Hematopoietic multipotent progenitor cell (in vitro differentiated cells): ENCODE results near the gene HPX. TPM values are rescaled to one million over a fixed set of nuclear protein-coding genes. Genes with fewer than 3 reads are reported as not detected.
"Not testable (repeated sequence)": the region's sequence is repeated elsewhere in the genome, so short reads cannot be mapped to it uniquely, and the experiment has no call there.

Experiments used
- DNase-seq, 3 donors: peaks; one replicate each; pipeline ENCODE4 v3.0.0-alpha.2; 2011 to 2015; ENCODE audit warnings: low read depth in 2 of 3, low spot score in 2 of 3
- total RNA-seq: library from RNA; depleted of rRNA; stranded (reverse); fragments of >200 nt; gene quantifications from one replicate; pipeline ENCODE4 v1.2.3, GENCODE V29; 2012

Gene HPX
- total RNA-seq, 1 donor = 1.6 TPM

GRCh38 chr11:6393989-6394670 lies 46.7 kb downstream of the HPX start:
- no peak for DNase-seq

- not testable (repeated sequence) for DNase-seq
Measured at GRCh38 chr11:6392251-6392650, 48.5 kb downstream of the HPX start.

- no peak for DNase-seq
Measured at GRCh38 chr11:6391537-6392134, 49.2 kb downstream of the HPX start.

GRCh38 chr11:6390718-6391469 lies 49.9 kb downstream of the HPX start:
- peak in 1 of 3 donors; percentile 18 for DNase-seq

GRCh38 chr11:6389905-6390717 lies 50.7 kb downstream of the HPX start, which contains the start of gene SMPD1:
Gene SMPD1, plus strand, starts transcription at chr11:6390474. Its CDS starts 125 bp downstream, at chr11:6390599.
- DNase-seq = peak; percentile 88 to 92 (median 91)

GRCh38 chr11:6388748-6389147 lies 52.0 kb downstream of the HPX start:
- no peak for DNase-seq

GRCh38 chr11:6387811-6388599 lies 52.8 kb downstream of the HPX start:
- DNase-seq = no peak

- no peak for DNase-seq
Measured at GRCh38 chr11:6385046-6385777, 55.6 kb downstream of the HPX start.

Other genes with a start within 250 kb of the HPX start
- gene OR52W1, start 241.8 kb downstream of the HPX start, total RNA-seq = not detected
- gene C11orf42, start 235.4 kb downstream of the HPX start, total RNA-seq = not detected
- 46.0 TPM for gene FHIP1B, start 206.4 kb downstream of the HPX start, total RNA-seq
- gene CNGA4, start 201.9 kb downstream of the HPX start, total RNA-seq = 0.27 TPM
- gene CCKBR, start 181.1 kb downstream of the HPX start, total RNA-seq = not detected
- gene CAVIN3, start 120.5 kb downstream of the HPX start, total RNA-seq = 0.27 TPM
- gene SMPD1, start 50.5 kb downstream of the HPX start, total RNA-seq = 14.0 TPM
- 23.7 TPM for gene APBB1, start 21.9 kb downstream of the HPX start, total RNA-seq
- gene TRIM3, start 33.0 kb upstream of the HPX start, total RNA-seq = 21.3 TPM
- gene ARFIP2, start 40.3 kb upstream of the HPX start, total RNA-seq = 46.3 TPM
- gene TIMM10B, start 40.5 kb upstream of the HPX start, total RNA-seq = 83.2 TPM
- 15.6 TPM for gene DNHD1, start 56.3 kb upstream of the HPX start, total RNA-seq
- 11.0 TPM for gene RRP8, start 162.6 kb upstream of the HPX start, total RNA-seq
- 107 TPM for gene ILK, start 162.8 kb upstream of the HPX start, total RNA-seq
- 37.7 TPM for gene TAF10, start 171.2 kb upstream of the HPX start, total RNA-seq
- gene TPP1, start 178.4 kb upstream of the HPX start, total RNA-seq = 260 TPM
- 22.4 TPM for gene DCHS1, start 214.8 kb upstream of the HPX start, total RNA-seq
- gene MRPL17, start 242.4 kb upstream of the HPX start, total RNA-seq = 16.2 TPM